Left ventricle myocardium inferior (tissue), 1 donor: Measurements from ENCODE around the gene ZNF181. TPM values are rescaled to one million over a fixed set of nuclear protein-coding genes. Genes with fewer than 3 reads are reported as not detected.

ENCODE experiments used
- DNase-seq: peaks from one replicate; pipeline ENCODE4 v3.0.0-alpha.2; 2020
- H3K27ac ChIP-seq: fragments of 200-600 bp; replicated peaks from 2 replicates; pipeline ENCODE4 v1.8.0; 2021
- H3K27me3 ChIP-seq: fragments of 200-600 bp; 2 replicates; pipeline ENCODE4 v1.8.0; 2021; ENCODE audit warnings: low read depth
- H3K36me3 ChIP-seq: fragments of 200-600 bp; 2 replicates; pipeline ENCODE4 v1.8.0; 2021
- H3K4me1 ChIP-seq: fragments of 200-600 bp; 2 replicates; pipeline ENCODE4 v1.8.0; 2021
- H3K4me3 ChIP-seq: fragments of 200-600 bp; 2 replicates; pipeline ENCODE4 v1.8.0; 2021; ENCODE audit warnings: mild to moderate bottlenecking, moderate library complexity
- H3K9me3 ChIP-seq: fragments of 200-600 bp; replicated peaks from 2 replicates; pipeline ENCODE4 v1.8.0; 2021
- intact Hi-C: fragments of 100-400 bp; cut with micrococcal nuclease; formaldehyde crosslinking; loops from one replicate; pipeline ENCODE4 v1.11.0; 2022
- total RNA-seq: library from RNA; stranded (reverse); fragmentation: NEBNext Ultra II Directional; extraction: Animal tissue kit (Norgen Biotek cat#: 25700); gene quantifications from one replicate; pipeline ENCODE4 v1.2.1, GENCODE V29; 2021
- TF ChIP-seq, protein P1 (sequence below): fragments of 200-600 bp; IDR thresholded peaks from 2 replicates; pipeline ENCODE4 v1.8.0; 2021; ENCODE audit warnings: antibody characterized with exemption, mild to moderate bottlenecking, borderline replicate concordance
- donor health status: DM: no; HTN: yes; CAD: no; lungs with severe emphysema.

The ZNF181 gene
- total RNA-seq, 1 donor from 2014 or later: 23.3 TPM

DNA sequence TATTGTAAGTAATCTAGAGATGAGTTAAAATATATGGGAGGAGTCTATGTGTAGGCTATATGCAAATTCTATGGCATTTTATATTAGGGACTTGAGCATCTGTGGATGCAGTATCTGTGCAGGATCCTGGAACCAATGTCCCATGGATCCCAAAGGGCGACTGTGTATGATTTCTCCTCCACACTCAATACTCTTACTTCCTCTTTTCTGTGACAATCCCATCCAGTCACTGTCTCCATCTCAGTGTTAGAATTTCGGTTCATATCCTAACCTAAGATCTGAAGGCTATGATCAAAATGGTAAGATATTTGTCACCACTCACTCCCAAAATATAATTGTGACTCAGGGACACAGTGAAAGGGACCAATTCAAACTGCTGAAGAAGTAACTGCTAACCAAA lies 54.0 kb downstream of the ZNF181 start:
- Histone ChIP-seq H3K36me3 (no peaks in the 10 kb centered on the region), H3K27me3 (peaks cover 54% of the 10 kb centered on the region), H3K9me3 (no peaks in the 10 kb centered on the region), H3K4me1 (no peaks in the 10 kb centered on the region), H3K27ac (no peak overlapping the region), H3K4me3 (no peak overlapping the region)
- intact Hi-C loops: no loop called here
- TF ChIP-seq, protein P1, sequence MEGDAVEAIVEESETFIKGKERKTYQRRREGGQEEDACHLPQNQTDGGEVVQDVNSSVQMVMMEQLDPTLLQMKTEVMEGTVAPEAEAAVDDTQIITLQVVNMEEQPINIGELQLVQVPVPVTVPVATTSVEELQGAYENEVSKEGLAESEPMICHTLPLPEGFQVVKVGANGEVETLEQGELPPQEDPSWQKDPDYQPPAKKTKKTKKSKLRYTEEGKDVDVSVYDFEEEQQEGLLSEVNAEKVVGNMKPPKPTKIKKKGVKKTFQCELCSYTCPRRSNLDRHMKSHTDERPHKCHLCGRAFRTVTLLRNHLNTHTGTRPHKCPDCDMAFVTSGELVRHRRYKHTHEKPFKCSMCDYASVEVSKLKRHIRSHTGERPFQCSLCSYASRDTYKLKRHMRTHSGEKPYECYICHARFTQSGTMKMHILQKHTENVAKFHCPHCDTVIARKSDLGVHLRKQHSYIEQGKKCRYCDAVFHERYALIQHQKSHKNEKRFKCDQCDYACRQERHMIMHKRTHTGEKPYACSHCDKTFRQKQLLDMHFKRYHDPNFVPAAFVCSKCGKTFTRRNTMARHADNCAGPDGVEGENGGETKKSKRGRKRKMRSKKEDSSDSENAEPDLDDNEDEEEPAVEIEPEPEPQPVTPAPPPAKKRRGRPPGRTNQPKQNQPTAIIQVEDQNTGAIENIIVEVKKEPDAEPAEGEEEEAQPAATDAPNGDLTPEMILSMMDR: no peak
- no peak for DNase-seq

DNA sequence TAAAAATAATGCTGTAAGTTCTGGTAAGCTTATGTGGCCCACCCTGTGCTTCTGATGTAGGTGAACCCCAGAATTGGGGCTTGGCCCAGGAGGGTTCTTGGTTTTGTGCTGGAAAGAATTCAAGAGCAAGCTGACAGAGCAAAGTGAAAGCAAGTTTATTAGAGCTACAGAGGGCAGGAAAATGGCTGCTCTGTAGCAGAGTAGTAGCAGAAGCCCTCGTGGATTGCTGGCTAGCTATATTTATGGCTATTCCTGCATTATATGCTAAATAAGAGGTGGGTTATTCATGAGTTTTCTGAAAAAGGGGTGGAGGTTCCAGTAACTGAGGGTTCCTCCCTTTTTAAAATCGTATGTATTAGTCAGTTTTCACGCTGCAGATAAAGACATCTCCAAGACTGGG lies 59.5 kb downstream of the ZNF181 start:
- no peaks in the 10 kb centered on the region for H3K36me3 ChIP-seq
- no peak overlapping the region for H3K27ac ChIP-seq
- no peaks in the 10 kb centered on the region for H3K9me3 ChIP-seq
- H3K27me3 ChIP-seq: peaks cover 30% of the 10 kb centered on the region
- no peaks in the 10 kb centered on the region for H3K4me1 ChIP-seq
- H3K4me3 ChIP-seq: no peak overlapping the region
- TF ChIP-seq, protein P1: no peak
- no peak for DNase-seq
- intact Hi-C loops: no loop called here

DNA sequence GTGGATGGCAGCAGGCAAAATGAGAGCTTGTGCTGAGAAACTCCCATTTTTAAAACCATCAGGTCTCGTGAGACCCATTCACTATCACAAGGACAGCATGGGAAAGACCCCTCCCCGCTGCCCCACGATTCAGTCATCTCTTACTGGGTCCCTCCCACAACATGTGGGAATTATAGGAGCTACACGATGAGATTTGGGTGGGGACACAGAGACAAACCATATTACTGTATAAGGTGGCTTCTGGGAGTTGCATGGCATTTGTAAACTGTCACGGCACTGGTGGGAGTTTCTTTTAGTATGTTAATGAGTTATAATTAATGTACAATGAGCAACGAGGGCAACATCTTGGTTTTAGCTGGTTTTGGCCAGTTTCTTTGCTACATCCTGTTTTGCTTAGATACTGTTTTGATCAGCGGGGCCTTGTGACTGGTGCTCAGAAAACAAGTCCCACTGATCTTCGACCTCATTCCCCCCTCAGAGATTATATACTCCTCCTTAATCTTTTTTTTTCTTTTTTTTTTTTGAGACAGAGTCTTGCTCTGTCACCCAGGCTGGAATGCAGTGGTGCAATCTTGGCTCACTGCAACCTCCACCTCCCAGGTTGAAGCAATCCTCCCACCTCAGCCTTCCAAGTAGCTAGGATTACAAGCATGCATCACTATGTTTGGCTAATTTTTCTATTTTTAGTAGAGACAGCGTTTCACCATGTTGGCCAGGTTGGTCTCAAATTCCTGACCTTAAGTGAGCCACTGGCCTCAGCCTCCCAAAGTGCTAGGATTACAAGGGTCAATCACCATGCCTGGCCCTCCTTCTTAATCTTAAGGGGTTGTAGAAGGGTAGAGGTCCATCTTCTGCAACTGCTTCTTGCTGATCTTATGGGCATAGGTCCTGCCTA lies 60.3 kb downstream of the ZNF181 start:
- Histone ChIP-seq H3K4me3 (no peak overlapping the region), H3K4me1 (no peaks in the 10 kb centered on the region), H3K9me3 (peaks cover 5% of the 10 kb centered on the region), H3K27ac (no peak overlapping the region), H3K36me3 (no peaks in the 10 kb centered on the region), H3K27me3 (peaks cover 28% of the 10 kb centered on the region)
- no peak for DNase-seq
- intact Hi-C loops: no loop called here
- TF ChIP-seq, protein P1: no peak

Other genes starting within 250 kb of the ZNF181 start
- gene SCGB2B2, start 57.1 kb upstream of the ZNF181 start, total RNA-seq: not detected
- 45.6 TPM for gene ZNF302, start 56.6 kb upstream of the ZNF181 start, total RNA-seq
- 4.4 TPM for gene ZNF599, start 39.0 kb downstream of the ZNF181 start, total RNA-seq
- gene ZNF30, start 192.7 kb downstream of the ZNF181 start, total RNA-seq: 2.5 TPM
- gene ZNF792, start 230.0 kb downstream of the ZNF181 start, total RNA-seq: 3.2 TPM